Kidney (tissue), 14 donors: ENCODE data around the gene SPAG6. TPM values are rescaled to one million over a fixed set of nuclear protein-coding genes. Genes with fewer than 3 reads are reported as not detected.

Experiments used
- DNase-seq, 5 donors: peaks; one replicate each; pipeline ENCODE4 v3.0.0-alpha.2; 2013 to 2020
- FAIRE-seq: peaks from 2 replicates; lab custom pipeline; 2012; peaks lifted over from hg19 to GRCh38; lab: Jason Lieb, UNC
- H3K27ac ChIP-seq, 2 donors: one replicate each; pipeline ENCODE4 v1.7.0; 2013; ENCODE audit warnings: low read depth in 2 of 2, low read length in 2 of 2, inconsistent platforms in 1 of 2
- H3K27me3 ChIP-seq: one replicate; pipeline ENCODE4 v1.7.1; 2013; ENCODE audit warnings: low read length, inconsistent platforms; ENCODE audit not compliant: control insufficient read depth, insufficient read depth
- H3K36me3 ChIP-seq, 3 donors: one replicate each; pipeline versions ENCODE4 v1.7.0 to v1.7.1; 2013; ENCODE audit warnings: low read length in 3 of 3, control low read depth in 1 of 3, inconsistent platforms in 1 of 3; ENCODE audit not compliant: insufficient read depth in 3 of 3, control insufficient read depth in 2 of 3
- H3K4me1 ChIP-seq, 3 donors: one replicate each; pipeline versions ENCODE4 v1.7.0 to v1.7.1; 2013; ENCODE audit warnings: low read length in 3 of 3, inconsistent platforms in 1 of 3, low read depth in 1 of 3; ENCODE audit not compliant: control insufficient read depth in 2 of 3, insufficient read depth in 2 of 3
- H3K4me3 ChIP-seq, 3 donors: one replicate each; pipeline versions ENCODE4 v1.7.0 to v1.8.1; 2013; ENCODE audit warnings: low read length in 3 of 3, control low read depth in 1 of 3, inconsistent platforms in 1 of 3
- H3K9ac ChIP-seq, 3 donors: one replicate each; pipeline versions ENCODE4 v1.7.0 to v1.7.1; 2013; ENCODE audit warnings: low read length in 3 of 3, control low read depth in 1 of 3, inconsistent platforms in 1 of 3
- H3K9me3 ChIP-seq, 3 donors: one replicate each; pipeline versions ENCODE4 v1.7.0 to v1.7.1; 2013; ENCODE audit warnings: low read length in 3 of 3, control low read depth in 1 of 3, inconsistent platforms in 1 of 3; ENCODE audit not compliant: control insufficient read depth in 2 of 3, insufficient read depth in 1 of 3
- CTCF ChIP-seq: IDR thresholded peaks from 3 replicates; pipeline ENCODE4 v1.5.1; 2012; ENCODE audit warnings: mild to moderate bottlenecking, moderate library complexity, borderline replicate concordance; ENCODE audit not compliant: insufficient read depth; ENCODE audit errors: extremely low read depth
- intact Hi-C: fragments of 100-400 bp; cut with DNase I; formaldehyde crosslinking; loops from one replicate; pipeline ENCODE4 v1.11.1; 2022
- polyA plus RNA-seq: library from polyadenylated mRNA; stranded (reverse); fragments of 350-450 nt; fragmentation: Illumina TruSeq; extraction: RNeasy Lipid Tissue Mini Kit (QIAGEN cat#74804); gene quantifications from one replicate; pipeline ENCODE4 v1.2.3, GENCODE V29; 2014; ENCODE audit warnings: low read depth, low replicate concordance; ENCODE audit not compliant: insufficient read depth
- total RNA-seq: library from RNA; stranded (reverse); fragmentation: NEBNext Ultra II Directional; extraction: Animal tissue kit (Norgen Biotek cat#: 25700); gene quantifications from one replicate; pipeline ENCODE4 v1.2.1, GENCODE V29; 2021
- donor health status: control.
- donor health status: control.
- donor health status: control.
- donor health status: control.
- donor health status: control.
- donor health status: DM: yes; HTN: yes; CAD: no.
- donor health status: Normal renal cell carcinoma (clear cell type).

Gene SPAG6
- total and polyA plus RNA-seq, 2 donors from 2014 or later: 0.30 to 8.4 TPM

- peaks cover 0 to 16% (median 3%) of the 10 kb centered on the region in 3 donors for H3K4me1 ChIP-seq
- intact Hi-C loops: no loop called here
- H3K27me3 ChIP-seq: peaks cover 72% of the 10 kb centered on the region
- no peaks in the 10 kb centered on the region for H3K36me3 ChIP-seq
- H3K9ac ChIP-seq: peak overlapping the region; percentile 7 to 42 (median 27)
- no peaks in the 10 kb centered on the region for H3K9me3 ChIP-seq
- no peak for TF ChIP-seq CTCF
- peak; percentile 87 to 93 (median 92) for DNase-seq
- peak overlapping the region; percentile 73 to 85 for H3K27ac ChIP-seq
- peak overlapping the region; percentile 36 to 57 (median 51) for H3K4me3 ChIP-seq
- no peak for FAIRE-seq
These were observed 4.7 kb upstream of the SPAG6 start for GRCh38 chr10:22340329-22341189.

GRCh38 chr10:22341190-22341925, 3.9 kb upstream of the SPAG6 start:
- intact Hi-C loops: no loop called here
- no peak for FAIRE-seq
- Histone ChIP-seq H3K27ac (peak overlapping the region; percentile 73 to 85), H3K36me3 (no peaks in the 10 kb centered on the region), H3K9me3 (peaks cover 0 to 3% (median 0%) of the 10 kb centered on the region in 3 donors), H3K9ac (peak overlapping the region in 1 of 3 donors; percentile 14), H3K4me3 (peak overlapping the region; percentile 35 to 57 (median 45)), H3K27me3 (peaks cover 76% of the 10 kb centered on the region), H3K4me1 (peaks cover 0 to 10% (median 3%) of the 10 kb centered on the region in 3 donors)
- peak in 3 of 5 donors; percentile 66 to 80 (median 76) for DNase-seq
- no peak for TF ChIP-seq CTCF

- H3K27me3 ChIP-seq: peaks cover 77% of the 10 kb centered on the region
- H3K4me1 ChIP-seq: peaks cover 0 to 6% (median 3%) of the 10 kb centered on the region in 3 donors
- no peak for TF ChIP-seq CTCF
- no peak overlapping the region for H3K27ac ChIP-seq
- DNase-seq (peak in 1 of 5 donors; percentile 22), FAIRE-seq (no peak)
- no peak overlapping the region for H3K4me3 ChIP-seq
- H3K9me3 ChIP-seq: peaks cover 0 to 3% (median 0%) of the 10 kb centered on the region in 3 donors
- H3K9ac ChIP-seq: no peak overlapping the region
- H3K36me3 ChIP-seq: no peaks in the 10 kb centered on the region
- intact Hi-C loops: no loop called here
These were observed 3.4 kb upstream of the SPAG6 start for GRCh38 chr10:22341926-22342196.
